Gastrocnemius medialis (tissue), 4 donors: ENCODE results near the gene SLC26A8.

ENCODE experiments used
- POLR2A ChIP-seq, 2 donors: fragments of 450-650 bp; IDR thresholded peaks; one replicate each; pipeline ENCODE4 v1.6.1; 2017; ENCODE audit warnings: antibody characterized with exemption in 2 of 2, mild to moderate bottlenecking in 2 of 2, moderate library complexity in 2 of 2
- TF ChIP-seq, protein P1 (sequence below), 5 experiments: fragments of 450-650 bp in 3 of 5; fragments of 200-600 bp in 2 of 5; sonication (generic) in 2 of 5; IDR thresholded peaks in 4 of 5; conservative IDR thresholded peaks in 1 of 5; 1 replicate in 4 of 5; 2 replicates in 1 of 5; pipeline ENCODE4 v1.5.1; 2016 to 2019; ENCODE audit warnings: antibody characterized with exemption in 5 of 5, mild to moderate bottlenecking in 3 of 5, moderate library complexity in 3 of 5

DNA sequence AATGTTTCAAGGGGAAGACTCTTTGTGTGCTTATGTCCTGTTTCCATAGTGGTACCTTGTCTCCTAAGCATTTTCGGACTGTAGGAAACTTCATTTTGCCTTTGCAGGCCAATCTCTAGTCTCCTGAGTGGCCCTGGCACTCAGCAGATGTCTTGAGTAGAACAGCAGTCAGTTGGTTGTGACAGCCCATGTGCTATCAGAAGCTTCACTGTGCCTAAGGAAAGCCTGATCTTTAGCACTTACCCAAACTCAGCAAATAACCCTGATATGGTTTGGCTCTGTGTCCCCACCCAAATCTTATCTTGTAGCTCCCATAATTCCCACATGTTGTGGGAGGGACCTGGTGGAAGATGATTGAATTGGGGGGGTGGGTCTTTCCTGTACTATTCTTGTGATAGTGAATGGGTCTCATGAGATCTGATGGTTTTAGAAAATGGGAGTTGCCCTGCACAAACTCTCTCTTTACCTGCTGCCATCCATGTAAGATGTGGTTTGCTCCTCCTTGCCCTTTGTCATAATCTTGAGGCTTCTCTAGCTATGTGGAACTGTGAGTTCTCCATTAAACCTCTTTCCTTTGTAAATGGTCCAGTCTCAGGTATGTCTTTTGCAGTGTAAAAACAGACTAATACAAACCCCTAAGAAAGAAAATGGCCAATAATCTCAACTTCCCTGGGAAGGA lies 87.6 kb downstream of the SLC26A8 start:
- TF ChIP-seq, protein P1, sequence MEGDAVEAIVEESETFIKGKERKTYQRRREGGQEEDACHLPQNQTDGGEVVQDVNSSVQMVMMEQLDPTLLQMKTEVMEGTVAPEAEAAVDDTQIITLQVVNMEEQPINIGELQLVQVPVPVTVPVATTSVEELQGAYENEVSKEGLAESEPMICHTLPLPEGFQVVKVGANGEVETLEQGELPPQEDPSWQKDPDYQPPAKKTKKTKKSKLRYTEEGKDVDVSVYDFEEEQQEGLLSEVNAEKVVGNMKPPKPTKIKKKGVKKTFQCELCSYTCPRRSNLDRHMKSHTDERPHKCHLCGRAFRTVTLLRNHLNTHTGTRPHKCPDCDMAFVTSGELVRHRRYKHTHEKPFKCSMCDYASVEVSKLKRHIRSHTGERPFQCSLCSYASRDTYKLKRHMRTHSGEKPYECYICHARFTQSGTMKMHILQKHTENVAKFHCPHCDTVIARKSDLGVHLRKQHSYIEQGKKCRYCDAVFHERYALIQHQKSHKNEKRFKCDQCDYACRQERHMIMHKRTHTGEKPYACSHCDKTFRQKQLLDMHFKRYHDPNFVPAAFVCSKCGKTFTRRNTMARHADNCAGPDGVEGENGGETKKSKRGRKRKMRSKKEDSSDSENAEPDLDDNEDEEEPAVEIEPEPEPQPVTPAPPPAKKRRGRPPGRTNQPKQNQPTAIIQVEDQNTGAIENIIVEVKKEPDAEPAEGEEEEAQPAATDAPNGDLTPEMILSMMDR (IDR thresholded peaks at IDR 0.05 in 4 of 5, conservative IDR thresholded peaks at IDR 0.05 in 1 of 5): no peak
- TF ChIP-seq POLR2A (IDR thresholded peaks at IDR 0.05): no peak
